ENCODE data around the gene TMEM147.

DNA sequence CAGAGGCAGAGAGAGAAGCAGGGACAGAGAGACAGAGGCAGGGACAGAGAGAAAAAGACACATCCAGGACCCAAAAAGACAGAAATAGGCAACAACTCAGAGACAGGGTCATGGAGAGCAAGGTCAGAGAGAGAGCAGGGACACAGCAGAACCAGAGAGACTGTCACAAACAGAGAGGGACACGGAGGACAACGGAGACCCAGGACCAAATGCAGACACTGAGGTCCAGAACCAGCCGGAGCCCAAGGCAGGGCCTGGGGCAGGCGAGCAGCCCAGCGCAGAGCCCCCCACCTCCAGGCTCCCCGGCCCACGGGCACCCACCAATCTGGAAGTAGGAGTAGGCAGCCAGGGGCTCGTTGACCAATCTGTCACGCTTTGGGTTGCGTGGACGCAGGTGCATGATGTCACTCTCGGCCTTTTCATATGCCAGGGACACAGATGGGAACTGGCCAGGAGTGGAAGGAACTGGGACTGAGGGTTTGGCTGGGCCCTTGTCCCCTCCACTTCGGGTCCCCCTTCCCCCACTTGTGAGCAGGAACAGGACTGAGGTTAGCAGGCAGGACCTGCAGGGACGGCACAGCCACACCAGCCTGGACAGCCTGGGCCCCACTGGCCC, 8.1 kb downstream of the TMEM147 start:
- TF ChIP-seq POLR2AphosphoS5 (IDR thresholded peaks at IDR 0.05; ENCODE audit: low read length) (no peak), EP300 (IDR thresholded peaks at IDR 0.05; ENCODE audit: borderline replicate concordance in 1 of 2, control insufficient read depth in 1 of 2, low read depth in 2 of 2, low read length in 2 of 2) (no peak), POLR2A (IDR thresholded peaks at IDR 0.05; ENCODE audit: low read depth, low read length) (no peak), CBFB (IDR thresholded peaks at IDR 0.05; ENCODE audit: low read depth) (no peak)
- TF ChIP-seq, protein P1, sequence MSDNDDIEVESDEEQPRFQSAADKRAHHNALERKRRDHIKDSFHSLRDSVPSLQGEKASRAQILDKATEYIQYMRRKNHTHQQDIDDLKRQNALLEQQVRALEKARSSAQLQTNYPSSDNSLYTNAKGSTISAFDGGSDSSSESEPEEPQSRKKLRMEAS (IDR thresholded peaks at IDR 0.05; ENCODE audit: low read depth, low read length), result no peak
- TF ChIP-seq, protein P2, sequence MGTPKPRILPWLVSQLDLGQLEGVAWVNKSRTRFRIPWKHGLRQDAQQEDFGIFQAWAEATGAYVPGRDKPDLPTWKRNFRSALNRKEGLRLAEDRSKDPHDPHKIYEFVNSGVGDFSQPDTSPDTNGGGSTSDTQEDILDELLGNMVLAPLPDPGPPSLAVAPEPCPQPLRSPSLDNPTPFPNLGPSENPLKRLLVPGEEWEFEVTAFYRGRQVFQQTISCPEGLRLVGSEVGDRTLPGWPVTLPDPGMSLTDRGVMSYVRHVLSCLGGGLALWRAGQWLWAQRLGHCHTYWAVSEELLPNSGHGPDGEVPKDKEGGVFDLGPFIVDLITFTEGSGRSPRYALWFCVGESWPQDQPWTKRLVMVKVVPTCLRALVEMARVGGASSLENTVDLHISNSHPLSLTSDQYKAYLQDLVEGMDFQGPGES (IDR thresholded peaks at IDR 0.05), result no peak
- TF ChIP-seq, protein P3, sequence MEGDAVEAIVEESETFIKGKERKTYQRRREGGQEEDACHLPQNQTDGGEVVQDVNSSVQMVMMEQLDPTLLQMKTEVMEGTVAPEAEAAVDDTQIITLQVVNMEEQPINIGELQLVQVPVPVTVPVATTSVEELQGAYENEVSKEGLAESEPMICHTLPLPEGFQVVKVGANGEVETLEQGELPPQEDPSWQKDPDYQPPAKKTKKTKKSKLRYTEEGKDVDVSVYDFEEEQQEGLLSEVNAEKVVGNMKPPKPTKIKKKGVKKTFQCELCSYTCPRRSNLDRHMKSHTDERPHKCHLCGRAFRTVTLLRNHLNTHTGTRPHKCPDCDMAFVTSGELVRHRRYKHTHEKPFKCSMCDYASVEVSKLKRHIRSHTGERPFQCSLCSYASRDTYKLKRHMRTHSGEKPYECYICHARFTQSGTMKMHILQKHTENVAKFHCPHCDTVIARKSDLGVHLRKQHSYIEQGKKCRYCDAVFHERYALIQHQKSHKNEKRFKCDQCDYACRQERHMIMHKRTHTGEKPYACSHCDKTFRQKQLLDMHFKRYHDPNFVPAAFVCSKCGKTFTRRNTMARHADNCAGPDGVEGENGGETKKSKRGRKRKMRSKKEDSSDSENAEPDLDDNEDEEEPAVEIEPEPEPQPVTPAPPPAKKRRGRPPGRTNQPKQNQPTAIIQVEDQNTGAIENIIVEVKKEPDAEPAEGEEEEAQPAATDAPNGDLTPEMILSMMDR (IDR thresholded peaks at IDR 0.05 in 2 of 3, conservative IDR thresholded peaks at IDR 0.05 in 1 of 3; ENCODE audit: control insufficient read depth in 2 of 3, extremely low read depth in 1 of 3, insufficient read depth in 1 of 3, low read depth in 3 of 3, low read length in 3 of 3), result no peak

Measured in GM12878 (cell line).